T-cell (primary cell): ENCODE measurements around the gene NPHP3. TPM values are rescaled to one million over a fixed set of nuclear protein-coding genes. Genes with fewer than 3 reads are reported as not detected.
"Not testable (repeated sequence)": the region's sequence is repeated elsewhere in the genome, so short reads cannot be mapped to it uniquely, and the experiment has no call there.

ENCODE experiments used
- ATAC-seq, 4 experiments: fragments of 200-7000 bp in 3 of 4; fragments of 150-1000 bp in 1 of 4; cut with Tn5 transposase; replicated peaks in 1 of 4; 1 replicate in 3 of 4; 2 replicates in 1 of 4; pipeline ENCODE4 v1.10.0; 2021; ENCODE audit warnings: moderate library complexity in 3 of 4, mild to moderate bottlenecking in 2 of 4, moderate number of reproducible peaks in 1 of 4
- CTCF ChIA-PET, 2 donors: fragments of 300-600 bp; sonication (Branson Sonifier 250); formaldehyde crosslinking; loops; one replicate each; lab custom pipeline; 2022; ENCODE audit warnings: antibody characterized with exemption in 2 of 2; lab: Charles Lee
- POLR2A ChIA-PET, 2 donors: fragments of 300-600 bp; sonication (Branson Sonifier 250); formaldehyde crosslinking; loops; one replicate each; lab custom pipeline; 2022; ENCODE audit warnings: antibody characterized with exemption in 2 of 2; lab: Charles Lee
- DNase-seq, 35 experiments: peaks; one replicate each; pipeline versions ENCODE4 v3.0.0 to v3.0.0-alpha.2; 2013 to 2023
- H3K27ac ChIP-seq: one replicate; pipeline ENCODE4 v1.5.1; 2013; ENCODE audit warnings: low read length
- H3K27me3 ChIP-seq, 2 experiments: replicated peaks in 1 of 2; 1 replicate in 1 of 2; 2 replicates in 1 of 2; pipeline versions ENCODE4 v1.6.1 to v1.7.0; 2013; ENCODE audit warnings: low read length in 1 of 2, mixed read lengths in 1 of 2; ENCODE audit not compliant: control insufficient read depth in 2 of 2, insufficient read depth in 2 of 2; ENCODE audit errors: extremely low read depth in 1 of 2
- H3K36me3 ChIP-seq, 2 donors: 1 replicate in 1 of 2; 2 replicates in 1 of 2; pipeline versions ENCODE4 v1.6.1 to v1.7.0; 2013; ENCODE audit warnings: low read length in 1 of 2; ENCODE audit not compliant: control insufficient read depth in 2 of 2, insufficient read depth in 1 of 2; ENCODE audit errors: extremely low read depth in 1 of 2
- H3K4me1 ChIP-seq, 2 experiments: 1 replicate in 1 of 2; 2 replicates in 1 of 2; pipeline versions ENCODE4 v1.6.1 to v1.7.0; 2013; ENCODE audit warnings: low read length in 2 of 2, mixed read lengths in 1 of 2; ENCODE audit not compliant: insufficient read depth in 2 of 2, control insufficient read depth in 1 of 2; ENCODE audit errors: extremely low read depth in 1 of 2
- H3K4me3 ChIP-seq, 2 donors: 1 replicate in 1 of 2; 2 replicates in 1 of 2; pipeline versions ENCODE4 v1.5.1 to v1.7.0; 2013; ENCODE audit warnings: mild to moderate bottlenecking in 2 of 2, low read length in 1 of 2, moderate library complexity in 1 of 2; ENCODE audit not compliant: control insufficient read depth in 1 of 2; ENCODE audit errors: extremely low read depth in 1 of 2
- H3K9me3 ChIP-seq: 2 replicates; pipeline ENCODE4 v1.7.0; 2013
- H3K27ac Mint-ChIP-seq, 2 donors: one replicate each; pipeline ENCODE4 v1.8.0; 2020 to 2021; ENCODE audit warnings: mild to moderate bottlenecking in 2 of 2, mixed read lengths in 2 of 2
- H3K27me3 Mint-ChIP-seq, 2 donors: one replicate each; pipeline ENCODE4 v1.8.0; 2021 to 2022; ENCODE audit warnings: mixed read lengths in 2 of 2
- H3K36me3 Mint-ChIP-seq: one replicate; pipeline ENCODE4 v1.8.0; 2021; ENCODE audit warnings: mixed read lengths
- H3K4me1 Mint-ChIP-seq, 3 donors: one replicate each; pipeline ENCODE4 v1.8.0; 2020 to 2022; ENCODE audit warnings: mixed read lengths in 3 of 3, mild to moderate bottlenecking in 1 of 3
- H3K4me3 Mint-ChIP-seq, 3 donors: one replicate each; pipeline ENCODE4 v1.8.0; 2020 to 2022; ENCODE audit warnings: mild to moderate bottlenecking in 3 of 3, mixed read lengths in 3 of 3, moderate library complexity in 3 of 3
- H3K9me3 Mint-ChIP-seq, 3 donors: one replicate each; pipeline ENCODE4 v1.8.0; 2020 to 2022; ENCODE audit warnings: mixed read lengths in 3 of 3
- WGBS: methylation state at CpG from one replicate; pipeline ENCODE4 v1.1.5; 2013; ENCODE audit warnings: missing lambda C conversion rate; ENCODE audit not compliant: insufficient coverage; 5-methylcytosine and 5-hydroxymethylcytosine counted together
- total RNA-seq, 35 experiments: library from RNA in 6 of 35; stranded (reverse) in 6 of 35; fragments of 120-200 nt in 1 of 35; gene quantifications; one replicate each; pipeline versions ENCODE4 v1.2.1 to v1.2.4 and lab custom pipeline; 2013 to 2026

The NPHP3 gene
- total RNA-seq, 5 donors from 2014 or later (not counting 1 experiment from before 2014, with no cell fraction given): 28.2 to 60.8 (median 52.1) TPM

DNA sequence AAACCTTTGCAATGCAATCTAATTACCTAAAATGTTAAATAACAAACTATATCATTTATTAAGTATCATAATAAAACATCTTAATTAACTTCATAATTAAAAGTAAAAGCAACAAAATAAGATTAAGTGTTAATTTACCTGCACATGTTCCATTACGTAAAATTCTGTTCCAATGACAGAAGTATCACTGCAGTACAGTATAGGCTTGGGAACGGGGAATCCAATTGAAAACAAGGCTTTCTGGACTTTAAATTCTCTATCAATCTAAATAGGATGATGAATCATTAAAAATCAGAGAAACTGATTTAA, 79.7 kb downstream of the NPHP3 start:
- H3K27me3 ChIP-seq: no peaks in the 10 kb centered on the region
- H3K4me1 ChIP-seq: no peaks in the 10 kb centered on the region
- Mint-ChIP-seq H3K9me3 (no peaks in the 10 kb centered on the region), H3K27me3 (no peaks in the 10 kb centered on the region), H3K27ac (no peak overlapping the region), H3K4me1 (peaks cover 0 to 6% (median 3%) of the 10 kb centered on the region in 3 donors), H3K36me3 (peaks cover 19% of the 10 kb centered on the region), H3K4me3 (no peak overlapping the region)
- no CpG with 5 or more reads among the region's 2 CpGs for WGBS
- no peaks in the 10 kb centered on the region for H3K9me3 ChIP-seq
- no peak overlapping the region for H3K4me3 ChIP-seq
- peaks cover 2 to 16% of the 10 kb centered on the region in 2 donors for H3K36me3 ChIP-seq
- POLR2A ChIA-PET: no interaction called here
- CTCF ChIA-PET: interaction anchor here (0.6 to 4.9 kb wide), 17 partner anchors 13 to 1609 kb away, joined by 3 to 39 read pairs (median 3); no protein-coding TSS in a partner anchor
- DNase-seq (no peak), ATAC-seq (no peak)
- H3K27ac ChIP-seq: no peak overlapping the region

DNA sequence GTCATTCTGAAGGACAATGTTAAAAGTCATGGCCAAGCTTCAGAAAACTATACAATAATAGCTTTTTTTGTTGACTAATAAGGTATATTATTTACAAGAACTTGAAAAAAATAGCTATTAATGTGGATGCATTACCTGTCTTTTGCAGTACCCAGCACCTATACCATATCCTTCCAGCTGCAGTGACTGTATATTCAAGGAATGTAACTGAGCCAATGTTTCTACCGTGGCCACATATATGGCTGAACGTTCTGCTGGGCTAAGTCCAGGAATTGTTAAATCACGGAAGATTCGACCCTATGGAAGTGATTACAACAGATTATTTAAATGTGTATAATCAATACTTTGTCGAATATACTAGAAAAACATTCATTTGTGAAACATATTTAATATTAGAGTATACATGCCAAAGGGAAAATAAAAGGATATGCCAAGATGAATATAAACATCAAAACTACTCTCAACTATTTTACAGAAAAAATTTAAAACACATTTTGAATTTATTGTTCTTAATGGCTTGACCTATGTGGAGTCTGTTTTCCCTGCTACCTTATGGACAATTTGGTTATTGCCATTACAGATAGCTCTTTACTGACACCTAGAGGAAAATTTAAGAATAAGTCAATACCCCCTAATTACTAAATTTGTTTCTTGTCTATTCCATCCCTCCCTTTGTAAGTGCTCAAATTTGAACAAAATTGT, 80.2 kb downstream of the NPHP3 start:
- Mint-ChIP-seq H3K36me3 (peaks cover 23% of the 10 kb centered on the region), H3K27ac (no peak overlapping the region), H3K9me3 (no peaks in the 10 kb centered on the region), H3K27me3 (no peaks in the 10 kb centered on the region), H3K4me3 (no peak overlapping the region), H3K4me1 (peaks cover 0 to 3% (median 0%) of the 10 kb centered on the region in 3 donors)
- CTCF ChIA-PET: interaction anchor here (0.6 to 4.9 kb wide), 18 partner anchors 11 to 1608 kb away, joined by 3 to 39 read pairs (median 4); no protein-coding TSS in a partner anchor
- no peak overlapping the region for H3K27ac ChIP-seq
- H3K27me3 ChIP-seq: no peaks in the 10 kb centered on the region
- H3K4me3 ChIP-seq: no peak overlapping the region
- POLR2A ChIA-PET: interaction anchor here in 1 of 2 donors (0.6 kb wide), 1 partner anchor 11 kb away, joined by 3 read pairs; no protein-coding TSS in a partner anchor
- H3K9me3 ChIP-seq: no peaks in the 10 kb centered on the region
- no peak for ATAC-seq
- no peaks in the 10 kb centered on the region for H3K4me1 ChIP-seq
- H3K36me3 ChIP-seq: peaks cover 0 to 18% of the 10 kb centered on the region in 2 donors
- WGBS: no CpG with 5 or more reads among the region's 5 CpGs
- peak in 1 of 35 experiments; percentile 57 for DNase-seq

DNA sequence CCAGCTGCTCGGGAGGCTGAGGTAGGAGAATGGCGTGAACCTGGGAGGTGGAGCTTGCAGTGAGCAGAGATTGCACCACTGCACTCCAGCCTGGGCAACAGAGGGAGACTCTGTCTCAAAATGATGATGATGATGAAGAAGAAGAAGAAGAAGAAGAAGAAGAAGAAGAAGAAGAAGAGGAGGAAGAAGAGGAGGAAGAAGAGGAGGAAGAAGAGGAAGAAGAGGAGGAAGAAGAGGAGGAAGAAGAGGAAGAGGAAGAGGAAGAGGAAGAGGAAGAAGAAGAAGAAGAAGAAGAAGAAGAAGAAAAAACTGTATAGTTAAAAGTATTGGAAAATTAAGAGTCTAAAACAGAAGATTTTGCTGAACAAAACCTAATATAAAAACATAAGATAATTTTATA, 80.8 kb downstream of the NPHP3 start:
- DNase-seq, H3K27ac Mint-ChIP-seq, H3K27ac ChIP-seq, H3K27me3 Mint-ChIP-seq, ATAC-seq, H3K4me1 ChIP-seq, H3K9me3 Mint-ChIP-seq, H3K4me3 Mint-ChIP-seq, H3K4me3 ChIP-seq, H3K9me3 ChIP-seq, H3K27me3 ChIP-seq, H3K4me1 Mint-ChIP-seq: not testable (repeated sequence)
- ChIA-PET CTCF (interaction anchor here (0.8 to 4.9 kb wide), 12 partner anchors 10 to 1608 kb away, joined by 3 to 39 read pairs (median 4); no protein-coding TSS in a partner anchor), POLR2A (interaction anchor here in 1 of 2 donors (0.6 kb wide), 1 partner anchor 12 kb away, joined by 3 read pairs; no protein-coding TSS in a partner anchor)
- H3K36me3 Mint-ChIP-seq: peaks cover 28% of the 10 kb centered on the region
- peaks cover 0 to 22% of the 10 kb centered on the region in 2 donors for H3K36me3 ChIP-seq
- WGBS: 92% methylated on average over 2 of the region's 2 CpGs

DNA sequence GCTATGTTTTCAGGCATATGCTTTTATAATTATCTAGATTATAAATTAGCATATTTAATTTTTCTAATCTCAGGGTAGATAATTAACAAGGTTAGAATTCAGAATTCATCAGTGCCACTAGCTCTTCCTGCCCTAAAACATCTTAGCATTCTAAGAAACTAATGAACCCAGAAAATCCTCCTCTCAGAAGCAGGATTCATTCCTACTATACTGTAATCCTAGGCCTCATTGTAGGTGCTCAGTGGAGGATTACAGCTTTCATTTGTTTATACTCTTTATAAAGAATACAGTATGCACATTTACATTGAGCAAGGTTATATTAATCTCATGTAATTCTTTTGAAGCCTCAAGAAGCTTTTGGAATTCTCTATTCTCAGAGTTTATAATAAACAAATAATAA, 83.5 kb downstream of the NPHP3 start:
- no peak overlapping the region for H3K27ac ChIP-seq
- H3K4me1 Mint-ChIP-seq: no peaks in the 10 kb centered on the region
- H3K36me3 Mint-ChIP-seq: peaks cover 38% of the 10 kb centered on the region
- no peaks in the 10 kb centered on the region for H3K27me3 ChIP-seq
- H3K9me3 Mint-ChIP-seq: no peaks in the 10 kb centered on the region
- no peak overlapping the region for H3K27ac Mint-ChIP-seq
- no peaks in the 10 kb centered on the region for H3K9me3 ChIP-seq
- H3K4me3 ChIP-seq: no peak overlapping the region
- H3K36me3 ChIP-seq: peaks cover 0 to 27% of the 10 kb centered on the region in 2 donors
- no peaks in the 10 kb centered on the region for H3K4me1 ChIP-seq
- CTCF ChIA-PET: interaction anchor here in 1 of 2 donors (1.0 to 1.8 kb wide), 3 partner anchors 13 to 103 kb away, joined by 3 to 10 read pairs (median 5); no protein-coding TSS in a partner anchor
- POLR2A ChIA-PET: interaction anchor here in 1 of 2 donors (0.6 kb wide), 1 partner anchor 1022 kb away, joined by 4 read pairs; no protein-coding TSS in a partner anchor
- ATAC-seq (no peak), DNase-seq (no peak)
- no peak overlapping the region for H3K4me3 Mint-ChIP-seq
- no peaks in the 10 kb centered on the region for H3K27me3 Mint-ChIP-seq

DNA sequence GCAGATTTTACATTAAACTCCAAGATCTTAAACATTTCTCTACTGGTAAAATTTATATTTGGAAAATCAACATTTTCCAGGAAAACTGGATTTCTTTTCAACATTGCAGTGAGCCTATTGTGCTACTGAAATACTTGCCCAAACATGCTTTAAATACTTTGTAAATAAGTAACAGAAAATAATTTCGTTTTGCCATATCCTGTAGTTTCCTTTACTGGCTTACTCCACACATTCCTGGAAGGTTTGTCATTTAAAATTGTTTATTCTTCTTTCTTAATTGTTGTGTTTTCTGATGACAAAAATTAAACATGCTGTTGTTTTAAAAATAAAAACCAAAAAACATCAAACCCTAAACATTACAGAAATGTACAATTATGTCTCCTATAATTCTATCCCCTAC, 84.6 kb downstream of the NPHP3 start:
- no peak overlapping the region for H3K4me3 ChIP-seq
- no peaks in the 10 kb centered on the region for H3K9me3 Mint-ChIP-seq
- H3K27ac ChIP-seq: no peak overlapping the region
- ChIA-PET POLR2A (no interaction called here), CTCF (interaction anchor here in 1 of 2 donors (1.0 kb wide), 1 partner anchor 15 kb away, joined by 3 read pairs; no protein-coding TSS in a partner anchor)
- no peaks in the 10 kb centered on the region for H3K9me3 ChIP-seq
- H3K4me1 ChIP-seq: no peaks in the 10 kb centered on the region
- ATAC-seq (no peak), DNase-seq (no peak)
- WGBS: no CpG with 5 or more reads among the region's 1 CpG
- no peaks in the 10 kb centered on the region for H3K27me3 Mint-ChIP-seq
- H3K36me3 ChIP-seq: peaks cover 0 to 27% of the 10 kb centered on the region in 2 donors
- no peaks in the 10 kb centered on the region for H3K27me3 ChIP-seq
- H3K4me3 Mint-ChIP-seq: no peak overlapping the region
- no peaks in the 10 kb centered on the region for H3K4me1 Mint-ChIP-seq
- peaks cover 47% of the 10 kb centered on the region for H3K36me3 Mint-ChIP-seq
- H3K27ac Mint-ChIP-seq: no peak overlapping the region

DNA sequence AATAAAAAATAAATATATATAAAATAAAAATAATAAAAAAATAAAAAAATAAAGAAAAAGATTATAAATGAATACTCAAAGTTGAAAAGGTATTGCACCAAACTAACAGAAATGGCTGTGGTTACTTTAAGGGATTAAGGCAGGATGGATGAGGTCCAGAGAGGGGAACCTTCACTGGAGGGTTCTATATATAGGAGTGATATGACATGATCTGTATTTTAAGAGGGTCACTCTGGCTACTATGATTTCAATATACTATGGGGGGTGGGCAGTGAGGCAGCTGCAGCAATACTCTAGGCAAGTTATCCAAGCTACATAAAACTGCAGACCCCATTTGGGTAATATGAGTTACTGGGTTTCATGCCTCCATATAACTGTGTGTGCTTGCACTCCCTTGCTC, 87.2 kb downstream of the NPHP3 start:
- no peaks in the 10 kb centered on the region for H3K27me3 Mint-ChIP-seq
- no peaks in the 10 kb centered on the region for H3K27me3 ChIP-seq

More for the DNA sequence above, 87.2 kb downstream of the NPHP3 start:
- H3K27ac Mint-ChIP-seq: no peak overlapping the region
- no peak for DNase-seq
- peaks cover 46% of the 10 kb centered on the region for H3K36me3 Mint-ChIP-seq
- H3K4me1 ChIP-seq: no peaks in the 10 kb centered on the region
- H3K4me1 Mint-ChIP-seq: no peaks in the 10 kb centered on the region
- peaks cover 0 to 19% of the 10 kb centered on the region in 2 donors for H3K36me3 ChIP-seq
- H3K9me3 ChIP-seq: no peaks in the 10 kb centered on the region
- ChIA-PET POLR2A (no interaction called here), CTCF (no interaction called here)
- H3K9me3 Mint-ChIP-seq: no peaks in the 10 kb centered on the region
- H3K4me3 Mint-ChIP-seq: no peak overlapping the region
- H3K27ac ChIP-seq: no peak overlapping the region
- ATAC-seq: no peak
- no peak overlapping the region for H3K4me3 ChIP-seq
